K562 treated with DMSO at 1 percent for 48 hours (cell line): ENCODE results near the gene MKLN1. TPM values are rescaled to one million over a fixed set of nuclear protein-coding genes. Genes with fewer than 3 reads are reported as not detected.

Source experiments
- total RNA-seq: library from RNA; unstranded; fragments of 300-600 nt; gene quantifications from 2 replicates; pipeline ENCODE4 v1.2.3, GENCODE V29; 2022; ENCODE audit warnings: low replicate concordance; ENCODE audit errors: extremely low read depth

Gene MKLN1
- not detected in 2 replicates for total RNA-seq

DNA sequence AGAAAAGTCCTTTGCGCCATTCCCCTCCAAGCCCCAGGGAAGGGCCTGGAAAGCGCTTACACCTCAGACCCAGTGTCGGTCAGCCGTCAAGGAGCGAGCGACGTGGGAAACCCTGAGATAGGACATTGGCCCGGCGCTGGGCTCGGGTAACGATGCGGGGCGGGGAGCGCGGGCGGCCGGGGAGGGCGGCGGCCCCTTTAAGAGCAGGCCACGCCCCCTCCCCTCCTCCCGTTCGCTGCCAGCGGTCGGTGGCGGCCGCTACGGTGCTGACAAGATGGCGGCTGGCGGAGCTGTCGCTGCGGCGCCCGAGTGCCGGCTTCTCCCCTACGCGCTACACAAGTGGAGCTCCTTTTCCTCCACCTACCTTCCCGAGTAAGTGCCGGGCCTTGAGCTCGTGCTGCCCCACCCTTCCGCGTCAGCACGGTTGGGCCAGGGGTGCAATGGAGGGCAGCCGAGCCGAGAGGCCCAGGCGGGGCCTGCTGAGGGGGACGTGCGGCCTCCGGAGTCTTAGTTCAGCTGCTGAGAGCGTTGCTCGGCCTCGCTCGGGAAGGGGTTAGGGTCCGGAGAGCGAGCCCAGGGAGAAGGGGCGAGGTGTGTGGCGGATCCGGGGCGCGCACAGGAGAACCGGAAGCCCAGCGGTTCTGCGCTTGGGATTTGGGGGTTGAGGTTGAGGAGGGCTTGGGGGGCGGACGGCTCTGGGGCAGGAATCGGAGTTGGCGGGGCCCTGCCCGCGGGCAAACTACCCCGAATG is at the start of gene MKLN1:
Gene MKLN1 (plus strand): TSS at position 251 of the 751 bp plus-strand sequence. CDS start 24 bp downstream, at position 275.

Other genes starting within 250 kb of the MKLN1 start
- gene PODXL, start 228.8 kb downstream of the MKLN1 start, total RNA-seq, result not detected in 2 replicates